ENCODE data around the gene TAF4.

GRCh38 chr20:62050166-62051120, 15.2 kb downstream of the TAF4 start:
- TF ChIP-seq YY1 (IDR thresholded peaks at IDR 0.05; ENCODE audit: insufficient read depth, insufficient read length), result no peak
- TF ChIP-seq SUZ12 (IDR thresholded peaks at IDR 0.05; ENCODE audit: extremely low read depth, insufficient read depth, insufficient read length), result no peak
- no peak for TF ChIP-seq ZNF274 (IDR thresholded peaks at IDR 0.05; ENCODE audit: low read depth, low read length)

All from NT2/D1 (cell line).